HG03571 (cell line): ENCODE data around the gene ADGRG6.
"Not testable (repeated sequence)": the region's sequence is repeated elsewhere in the genome, so short reads cannot be mapped to it uniquely, and the experiment has no call there.

Experiments used
- ATAC-seq: cut with Tn5 transposase; IDR thresholded peaks from one replicate; pipeline ENCODE4 v1.9.1; 2021; ENCODE audit not compliant: unreplicated experiment

ADGRG6 gene

GRCh38 chr6:142406131-142406530, 104.3 kb downstream of the ADGRG6 start:
- ATAC-seq: no peak

DNA sequence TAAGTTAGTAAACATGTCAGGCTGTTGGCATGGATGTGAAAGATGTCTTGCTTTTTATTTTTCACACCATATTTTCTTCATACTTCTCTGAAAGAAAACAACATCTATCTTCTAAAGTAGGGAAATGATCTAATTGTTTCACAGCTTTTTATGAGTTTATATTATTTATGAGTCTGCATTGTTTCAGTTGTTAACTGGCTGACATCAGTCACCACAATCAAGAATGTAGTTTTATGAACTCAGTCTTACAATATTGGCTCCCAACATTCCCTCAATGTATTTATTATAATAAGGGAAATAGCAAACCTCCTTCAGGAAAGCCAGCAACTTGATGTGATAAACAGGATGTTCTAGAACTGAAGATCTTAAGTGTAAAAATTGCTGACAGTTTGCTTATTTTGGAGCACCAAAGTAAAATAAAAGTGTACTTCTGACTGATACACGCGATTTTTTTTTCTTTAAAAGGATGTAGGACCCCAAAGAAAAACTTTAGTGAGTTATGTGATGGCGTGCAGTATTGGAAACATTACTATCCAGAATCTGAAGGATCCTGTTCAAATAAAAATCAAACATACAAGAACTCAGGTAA, 106.0 kb downstream of the ADGRG6 start:
- ATAC-seq: no peak

GRCh38 chr6:142408409-142408808, 106.6 kb downstream of the ADGRG6 start:
- ATAC-seq: no peak

DNA sequence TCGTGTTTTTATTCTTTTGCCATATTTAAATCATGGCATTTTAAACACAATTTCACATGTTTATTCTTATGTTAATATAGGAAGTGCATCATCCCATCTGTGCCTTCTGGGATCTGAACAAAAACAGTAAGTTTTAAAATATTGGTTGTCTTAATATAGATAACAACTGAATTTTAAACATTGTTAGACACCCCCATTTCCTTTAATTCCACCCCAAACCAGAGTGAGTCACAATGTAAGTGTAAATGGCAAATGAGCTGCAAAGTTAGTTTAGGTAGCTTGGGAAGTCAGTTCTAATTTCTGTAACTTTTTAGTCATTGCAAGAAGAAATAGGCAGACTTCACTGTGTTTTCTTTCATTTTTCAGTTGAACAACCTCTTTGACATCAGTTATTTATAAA, 108.0 kb downstream of the ADGRG6 start:
- ATAC-seq: no peak

GRCh38 chr6:142411145-142411544, 109.3 kb downstream of the ADGRG6 start:
- ATAC-seq: no peak

GRCh38 chr6:142412241-142412640, 110.4 kb downstream of the ADGRG6 start:
- ATAC-seq: no peak

DNA sequence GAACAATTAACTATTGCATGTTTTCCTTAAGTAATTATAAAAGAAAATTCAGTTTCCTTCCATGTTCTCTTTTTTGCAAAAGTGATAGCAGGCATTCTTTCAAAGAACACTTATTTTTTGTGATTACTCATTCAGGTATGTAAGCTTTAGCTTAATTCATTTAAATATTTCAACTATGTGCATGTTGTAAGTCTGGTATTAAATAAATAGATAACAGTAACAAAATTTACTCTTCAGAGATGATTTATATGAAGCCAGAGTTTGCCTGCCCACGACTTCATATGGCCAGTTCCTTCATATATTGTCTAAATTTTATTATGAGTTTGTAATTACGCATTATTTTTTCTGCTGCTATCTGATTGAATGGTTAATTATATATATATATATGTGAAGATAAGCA, 110.9 kb downstream of the ADGRG6 start:
- no peak for ATAC-seq

GRCh38 chr6:142413111-142413510, 111.3 kb downstream of the ADGRG6 start:
- no peak for ATAC-seq

DNA sequence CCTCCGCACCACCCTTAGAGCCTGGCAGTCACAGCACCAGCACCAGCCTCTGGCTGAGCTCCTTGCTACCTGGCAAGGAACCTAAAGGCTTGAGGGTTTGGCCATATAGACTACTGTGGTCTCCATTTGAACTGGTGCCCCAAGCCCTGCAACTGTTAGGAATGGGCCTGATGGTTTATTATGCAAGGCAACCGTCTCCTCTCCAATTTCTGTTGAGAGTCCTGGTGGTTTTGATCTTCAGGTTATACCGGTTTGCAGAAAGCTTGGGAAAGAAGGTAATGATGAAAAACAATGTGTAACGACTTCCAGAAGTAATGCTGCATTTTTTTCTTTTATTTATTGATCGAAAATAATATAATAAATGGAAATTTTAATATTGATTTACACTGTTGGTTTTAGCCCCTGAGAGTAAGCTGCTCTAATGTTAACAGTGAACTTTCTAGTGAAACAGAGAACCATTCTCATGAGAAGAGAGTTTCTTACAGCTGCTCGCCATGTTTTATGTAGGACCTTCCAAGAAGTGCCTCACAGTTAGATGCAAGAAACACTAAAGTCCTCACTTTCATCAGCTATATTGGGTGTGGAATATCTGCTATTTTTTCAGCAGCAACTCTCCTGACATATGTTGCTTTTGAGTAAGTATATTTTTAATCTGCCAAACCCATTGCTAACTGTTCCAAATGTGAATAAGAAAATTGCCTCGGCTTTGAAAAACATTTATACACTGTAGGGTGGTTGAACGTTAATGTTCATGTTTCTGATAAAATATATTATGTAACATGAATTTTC, 112.8 kb downstream of the ADGRG6 start:
- ATAC-seq: no peak

DNA sequence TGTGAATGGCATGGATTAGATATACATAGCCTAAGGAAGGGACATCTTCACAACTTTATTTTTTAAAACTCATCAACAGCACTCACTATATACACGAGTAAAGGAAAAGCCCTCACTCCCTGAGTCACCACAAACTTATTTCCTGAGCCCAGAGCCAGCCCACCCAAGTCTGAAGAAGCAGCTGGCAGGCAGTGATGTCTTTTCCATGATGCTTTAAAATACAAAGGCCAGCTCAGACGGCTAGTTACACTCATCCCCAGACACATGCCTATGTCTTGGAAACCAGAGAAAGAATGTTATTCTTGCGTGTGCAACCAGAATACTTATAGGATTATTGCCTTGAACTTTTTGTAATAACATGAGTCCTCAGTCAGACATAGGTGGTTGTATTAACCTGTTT, 114.4 kb downstream of the ADGRG6 start:
- ATAC-seq: no peak

- ATAC-seq: no peak
Measured at GRCh38 chr6:142416686-142417085, 114.9 kb downstream of the ADGRG6 start.

GRCh38 chr6:142417331-142417750, 115.5 kb downstream of the ADGRG6 start:
- ATAC-seq: no peak

DNA sequence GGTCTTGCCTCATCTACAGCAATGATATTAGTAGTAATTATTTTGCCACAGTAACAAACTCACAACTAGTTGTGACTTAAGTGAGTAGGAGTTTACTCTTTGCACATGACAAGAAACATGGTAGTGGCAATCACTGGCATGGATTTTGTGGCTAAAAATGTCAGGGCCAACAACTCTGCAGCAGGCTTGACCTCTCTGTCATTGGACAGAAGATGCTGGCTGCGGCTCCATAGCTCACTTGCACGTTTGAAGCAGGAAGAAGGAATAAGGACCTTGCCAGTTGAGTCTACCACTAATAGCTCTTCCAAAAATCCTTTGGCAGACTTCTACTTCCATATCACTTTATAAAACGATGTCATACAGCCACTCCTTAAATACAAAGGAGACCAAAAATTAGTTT, 117.3 kb downstream of the ADGRG6 start:
- no peak for ATAC-seq

GRCh38 chr6:142420802-142421201, 119.0 kb downstream of the ADGRG6 start:
- no peak for ATAC-seq

DNA sequence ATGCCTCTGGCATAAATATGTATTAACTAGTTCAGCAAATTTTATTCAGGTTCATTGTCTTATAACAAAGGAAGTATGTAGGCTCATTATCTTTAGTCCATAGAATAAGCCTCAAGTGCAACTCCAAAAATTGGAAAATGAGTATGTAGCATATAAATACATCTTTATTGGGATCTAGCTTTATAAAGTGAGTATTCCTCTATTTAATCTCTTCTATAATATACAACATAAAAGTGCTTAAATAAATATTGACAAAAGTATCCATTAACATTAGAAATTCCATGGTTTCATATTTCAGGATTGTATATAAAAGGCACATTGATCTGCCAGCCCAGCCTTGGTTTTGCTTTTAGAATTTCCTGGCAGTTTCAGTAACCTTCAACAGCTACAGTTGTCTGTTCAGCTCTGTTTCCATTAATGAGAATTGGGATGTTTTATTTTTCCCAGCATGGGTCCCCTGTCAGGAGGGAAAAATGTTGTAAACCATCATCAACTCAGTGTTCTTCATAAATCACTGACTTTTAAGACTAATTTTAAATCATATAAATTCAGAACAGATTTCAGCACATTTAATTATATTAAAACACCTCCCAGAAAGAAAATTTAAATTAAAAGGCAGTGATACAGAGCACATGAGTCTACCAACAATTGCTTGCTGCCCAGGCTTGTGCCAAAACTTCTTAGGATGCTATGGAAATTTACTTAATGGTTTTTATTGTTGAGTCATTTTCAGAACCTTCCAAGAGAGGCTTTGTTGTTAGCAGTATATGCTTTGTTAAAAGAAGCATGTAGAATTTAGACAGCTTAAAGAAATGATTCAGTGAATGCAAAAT, 119.7 kb downstream of the ADGRG6 start:
- no peak for ATAC-seq

GRCh38 chr6:142426444-142427132, 124.8 kb downstream of the ADGRG6 start:
- not testable (repeated sequence) for ATAC-seq

DNA sequence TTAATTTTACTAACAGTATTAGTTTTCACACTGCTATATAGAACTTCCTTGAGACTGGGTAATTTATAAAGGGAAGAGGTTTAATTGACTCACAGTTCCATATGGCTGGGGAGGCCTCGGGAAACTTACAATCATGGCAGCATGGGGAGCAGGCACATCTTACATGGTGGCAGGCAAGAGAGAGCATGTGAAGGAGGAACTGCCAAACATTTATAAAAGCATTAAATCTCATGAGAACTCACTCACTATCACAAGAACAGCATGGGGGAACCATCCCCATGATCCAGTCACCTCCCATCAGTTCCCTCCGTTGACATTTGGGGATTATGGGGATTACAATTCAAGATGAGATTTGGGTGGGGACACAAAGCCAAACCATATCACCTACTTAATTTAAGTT, 126.7 kb downstream of the ADGRG6 start:
- not testable (repeated sequence) for ATAC-seq

DNA sequence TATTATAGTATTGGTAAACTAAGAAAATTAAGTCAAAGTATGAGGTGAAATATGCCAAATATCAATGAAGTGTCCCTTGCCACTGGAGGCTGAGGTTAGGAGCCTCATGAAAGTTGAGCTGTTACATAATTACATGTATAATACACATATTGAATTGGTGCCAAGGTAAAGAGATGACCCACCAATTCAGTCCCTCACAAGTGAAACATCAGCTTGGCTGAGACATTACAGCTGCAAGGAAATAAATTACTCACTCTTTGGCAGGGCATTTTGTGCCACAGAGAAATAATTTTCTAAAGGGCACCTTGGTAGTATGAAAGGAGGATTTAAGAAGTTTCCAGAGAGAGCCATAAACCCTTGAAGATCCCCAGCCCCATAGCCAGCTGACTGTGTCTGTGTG, 127.4 kb downstream of the ADGRG6 start:
- ATAC-seq: no peak

DNA sequence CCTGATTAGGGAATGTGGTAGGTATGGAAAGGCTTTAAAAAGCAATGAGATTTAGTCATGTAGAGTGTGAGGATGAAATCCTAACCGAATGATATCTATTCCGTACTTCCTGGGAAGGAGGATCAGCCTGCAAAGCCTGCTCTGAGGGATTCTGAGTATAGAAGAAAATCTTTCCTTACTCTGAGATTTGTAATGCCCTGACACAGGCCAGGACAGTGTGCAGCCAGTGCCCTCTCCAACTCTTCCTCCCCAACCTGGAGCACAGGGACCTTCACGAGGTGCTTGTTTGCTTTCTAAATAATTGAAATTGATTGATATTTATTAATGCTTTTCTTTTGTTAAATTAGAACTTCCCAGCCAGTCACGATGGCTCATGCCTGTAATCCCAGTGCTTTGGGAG, 131.6 kb downstream of the ADGRG6 start:
- ATAC-seq: no peak

DNA sequence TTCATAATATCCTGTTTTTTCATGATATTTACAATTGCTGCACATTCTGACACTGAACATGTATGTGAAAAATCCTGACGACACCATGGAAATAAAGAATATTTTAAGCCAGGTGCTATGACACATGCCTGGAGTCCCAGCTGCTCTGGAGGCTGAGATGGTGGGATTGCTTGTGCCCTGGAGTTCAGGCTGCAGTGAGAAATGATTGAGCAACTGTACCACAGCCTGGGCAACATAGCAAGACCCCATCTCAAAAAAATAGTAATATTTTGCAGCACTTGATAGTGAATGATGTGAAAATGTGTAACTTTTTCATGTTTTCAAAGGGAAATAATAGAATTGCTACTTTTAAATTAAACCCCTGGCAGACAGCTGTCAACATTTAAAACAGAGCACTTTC, 137.1 kb downstream of the ADGRG6 start:
- no peak for ATAC-seq

GRCh38 chr6:142440600-142441293, 138.9 kb downstream of the ADGRG6 start:
- ATAC-seq: no peak
